Middle frontal gyrus (tissue), 1 donor: ENCODE data around the gene CSRP3.

ENCODE experiments used
- DNase-seq: peaks from one replicate; pipeline ENCODE4 v3.0.0-alpha.2; 2015; ENCODE audit warnings: low spot score; ENCODE audit errors: extremely low spot score

The CSRP3 gene

DNA sequence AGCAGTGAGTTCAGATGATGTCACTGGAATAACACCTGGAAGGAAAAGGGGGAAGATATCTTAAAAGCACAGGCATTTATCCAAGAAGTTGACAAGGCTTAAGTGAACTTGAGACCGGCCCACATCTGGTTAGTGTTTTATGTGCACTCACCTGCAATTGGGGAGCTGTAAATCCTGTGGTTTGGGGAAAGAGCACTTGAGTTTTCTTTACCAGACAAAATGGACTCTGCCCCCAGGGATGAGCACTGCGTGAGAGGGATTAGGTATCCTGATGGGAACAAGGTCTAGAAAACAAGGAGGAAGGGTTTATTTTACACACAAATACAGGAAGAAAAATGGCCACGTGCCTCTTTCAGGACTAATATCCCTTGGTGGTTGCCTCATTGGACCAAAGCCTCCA, 23.8 kb upstream of the CSRP3 start:
- no peak for DNase-seq

DNA sequence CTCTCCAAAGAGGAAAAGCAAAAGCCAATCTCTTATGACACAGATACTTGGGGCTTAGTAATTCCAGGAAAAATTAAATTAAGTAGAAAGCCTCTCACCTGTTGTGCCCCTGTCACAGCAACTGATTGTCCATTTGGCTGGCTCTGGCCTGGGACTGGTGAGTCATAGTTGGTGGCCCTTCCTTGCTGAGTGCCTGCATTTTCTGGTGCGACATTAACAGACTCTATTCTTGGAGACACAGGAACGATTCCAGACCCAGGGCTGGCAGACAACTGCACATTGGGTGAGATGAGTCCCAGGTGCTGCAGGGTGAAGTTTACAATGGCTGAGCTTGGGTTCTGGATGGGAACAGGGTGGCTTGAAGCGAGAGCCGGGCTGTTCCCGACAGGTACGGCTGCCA, 23.3 kb upstream of the CSRP3 start:
- DNase-seq: no peak

DNA sequence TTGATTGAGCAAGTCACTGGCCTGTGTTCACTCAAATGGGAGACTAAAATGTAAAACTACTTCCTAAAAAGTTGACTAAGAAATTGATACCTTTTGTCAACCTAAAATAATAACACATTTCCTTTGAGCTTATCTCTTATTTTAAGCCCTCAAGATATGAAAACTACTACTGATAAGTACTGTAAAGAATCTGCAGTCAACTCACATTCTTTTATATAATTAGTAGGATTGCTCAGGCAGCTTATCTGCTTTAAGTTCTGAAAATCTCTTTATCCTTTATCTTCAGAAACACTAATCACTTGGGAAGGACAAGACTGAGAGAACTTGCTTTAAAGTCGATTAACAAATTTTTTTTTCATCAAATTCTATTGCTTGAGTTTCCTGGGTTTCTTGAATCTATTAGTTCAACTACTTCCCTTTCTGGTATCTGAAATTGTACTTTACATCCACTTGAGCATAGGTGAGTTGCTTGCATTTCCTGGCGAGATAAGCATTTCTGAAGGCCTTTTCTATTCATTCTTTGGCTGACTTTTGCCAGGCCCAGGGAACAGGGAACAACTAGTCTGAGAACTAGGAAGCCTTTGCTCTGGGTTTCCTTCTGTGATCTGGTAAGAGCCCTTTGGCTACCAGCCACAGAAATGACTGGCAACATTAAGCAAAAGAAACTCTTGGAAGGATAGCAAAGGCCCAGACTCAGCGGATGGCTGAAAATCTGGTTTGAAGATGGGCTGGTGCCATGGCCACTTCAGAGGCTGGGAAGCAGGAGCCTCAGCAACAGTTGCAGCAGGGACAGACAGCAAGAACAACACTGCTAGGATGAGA, 19.3 kb upstream of the CSRP3 start:
- no peak for DNase-seq

DNA sequence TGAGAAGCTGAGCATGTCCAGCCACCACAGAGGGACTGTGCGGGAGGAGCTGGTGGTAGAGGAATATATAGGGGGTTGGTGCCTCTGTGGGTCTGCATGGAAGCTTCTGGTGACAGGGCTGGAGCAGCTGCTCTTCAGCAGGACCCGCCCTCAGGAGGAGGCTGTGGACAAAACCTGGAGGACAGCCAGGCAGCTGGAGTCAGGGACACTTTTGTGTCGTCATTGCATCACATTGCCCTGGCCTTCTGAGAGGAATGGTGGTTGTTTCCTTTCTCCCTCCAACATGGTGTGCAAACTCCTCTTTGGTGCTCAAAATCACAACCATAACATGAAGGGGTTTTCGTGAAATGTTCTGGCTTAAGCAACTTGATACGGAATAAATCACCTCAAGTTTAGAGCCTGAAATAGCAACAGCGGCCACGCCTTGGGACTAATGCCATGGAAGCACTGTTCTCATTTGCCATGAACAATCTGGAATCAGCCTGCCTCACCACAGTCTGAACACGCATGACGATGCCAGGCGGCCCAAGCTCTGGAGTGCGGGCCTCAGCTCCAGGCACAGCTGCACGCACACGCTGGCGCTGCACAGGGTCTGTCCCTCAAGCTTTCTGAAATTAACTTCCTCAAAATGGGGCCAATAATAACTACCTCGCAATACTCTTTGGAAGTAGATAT, 17.1 kb upstream of the CSRP3 start:
- DNase-seq: no peak

DNA sequence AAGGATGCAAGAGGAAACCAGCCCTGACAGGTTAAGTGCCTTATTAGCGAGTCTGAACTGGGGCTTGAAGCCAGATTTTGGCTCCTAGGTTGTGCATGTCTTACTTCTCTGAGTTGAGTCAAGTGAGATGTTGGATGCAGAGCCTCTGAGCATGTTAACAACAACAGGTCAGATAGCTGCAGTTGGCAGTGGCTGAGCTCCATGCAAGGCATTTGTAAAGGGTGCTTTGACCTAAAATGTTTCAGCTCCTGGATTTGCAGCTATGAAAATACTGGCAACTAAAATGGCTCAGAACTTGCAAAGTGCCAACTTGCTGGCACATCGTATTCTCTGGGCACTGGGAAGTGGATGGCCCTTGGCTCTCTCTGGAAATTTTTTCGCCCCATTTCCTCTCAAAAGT, 16.4 kb upstream of the CSRP3 start:
- DNase-seq: peak; percentile 12

DNA sequence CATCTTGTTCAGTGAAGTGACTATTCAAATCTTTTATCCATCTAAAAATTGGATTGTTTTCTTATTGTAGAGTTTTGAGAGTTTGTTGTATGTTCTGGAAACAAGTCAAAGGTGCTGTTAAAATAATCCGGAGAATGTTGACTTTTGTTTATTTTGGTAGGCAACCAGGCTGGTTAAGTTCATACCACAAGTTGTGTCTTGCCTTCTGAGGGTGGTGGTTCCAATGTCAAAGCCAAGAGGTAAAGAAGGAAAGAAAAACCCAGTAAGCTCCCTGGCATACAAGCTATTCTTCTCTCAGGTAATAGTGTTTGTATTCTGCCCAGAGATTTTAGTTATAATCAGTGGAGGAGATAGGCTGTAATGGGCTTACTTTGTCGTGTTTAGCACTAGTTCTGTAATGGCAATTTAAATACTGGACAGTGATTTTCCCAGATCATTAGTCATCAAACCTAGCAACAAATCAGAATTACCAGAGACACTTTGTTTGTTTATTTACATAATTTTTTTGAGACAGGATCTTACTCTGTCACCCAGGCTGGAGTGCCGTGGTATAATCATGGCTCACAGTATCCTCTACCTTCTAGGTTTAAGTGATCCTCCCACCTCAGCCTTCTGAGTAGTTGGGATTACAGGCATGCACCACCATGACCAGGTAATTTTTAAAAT, 15.1 kb upstream of the CSRP3 start:
- DNase-seq: no peak

DNA sequence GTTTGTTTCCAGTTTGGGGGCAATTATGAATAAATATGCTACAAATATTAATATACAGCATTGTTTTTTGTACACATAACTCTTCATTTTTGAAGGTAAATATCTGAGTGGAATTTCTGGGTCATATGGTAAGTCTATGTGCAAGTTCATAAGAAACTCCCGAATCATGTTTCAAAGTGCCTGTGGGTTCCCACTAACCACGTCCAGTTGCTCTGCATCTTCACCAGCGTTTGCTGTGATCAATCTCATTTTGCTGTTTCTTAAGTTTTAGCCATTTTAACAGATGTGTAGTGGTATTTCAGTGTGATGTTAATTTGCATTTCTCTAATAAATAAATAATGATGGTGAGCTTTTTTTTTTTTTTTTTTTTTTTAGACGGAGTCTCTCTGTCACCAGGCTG, 14.2 kb upstream of the CSRP3 start:
- DNase-seq: no peak

DNA sequence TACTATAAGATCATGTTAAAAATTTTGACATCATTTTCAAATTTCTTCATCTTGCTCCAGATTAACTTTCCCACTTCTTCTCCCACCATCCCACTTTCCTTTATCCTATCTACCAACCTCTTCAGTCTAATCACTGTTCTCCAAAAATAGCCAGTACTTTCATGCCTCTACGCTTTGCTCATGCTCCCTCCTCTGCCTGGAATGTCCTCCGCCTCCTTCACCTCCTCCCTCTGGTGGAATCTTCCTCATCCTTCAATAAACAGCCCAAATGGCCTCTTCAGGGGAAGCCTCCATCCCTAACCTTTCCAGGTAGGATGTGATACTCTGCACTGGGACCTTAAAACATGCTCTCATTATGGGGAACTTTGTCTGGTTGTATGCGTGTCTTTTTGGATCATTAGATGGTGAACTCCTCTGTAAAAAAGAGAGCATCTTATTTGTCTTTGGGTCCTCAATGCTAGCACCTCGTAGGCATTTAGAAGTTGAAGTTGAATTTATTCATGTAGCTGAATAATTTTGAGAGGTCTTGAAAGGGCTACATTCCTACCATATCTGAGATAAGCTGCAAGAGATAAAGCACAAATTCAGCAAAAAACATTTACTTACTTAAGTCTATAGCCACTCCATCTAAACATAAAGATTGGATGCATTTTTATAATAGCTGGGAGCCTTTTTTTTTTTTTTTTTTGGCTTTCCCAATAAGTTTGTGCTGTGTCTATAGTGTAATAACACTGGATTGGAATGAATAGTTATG, 8.0 kb upstream of the CSRP3 start:
- DNase-seq: no peak

DNA sequence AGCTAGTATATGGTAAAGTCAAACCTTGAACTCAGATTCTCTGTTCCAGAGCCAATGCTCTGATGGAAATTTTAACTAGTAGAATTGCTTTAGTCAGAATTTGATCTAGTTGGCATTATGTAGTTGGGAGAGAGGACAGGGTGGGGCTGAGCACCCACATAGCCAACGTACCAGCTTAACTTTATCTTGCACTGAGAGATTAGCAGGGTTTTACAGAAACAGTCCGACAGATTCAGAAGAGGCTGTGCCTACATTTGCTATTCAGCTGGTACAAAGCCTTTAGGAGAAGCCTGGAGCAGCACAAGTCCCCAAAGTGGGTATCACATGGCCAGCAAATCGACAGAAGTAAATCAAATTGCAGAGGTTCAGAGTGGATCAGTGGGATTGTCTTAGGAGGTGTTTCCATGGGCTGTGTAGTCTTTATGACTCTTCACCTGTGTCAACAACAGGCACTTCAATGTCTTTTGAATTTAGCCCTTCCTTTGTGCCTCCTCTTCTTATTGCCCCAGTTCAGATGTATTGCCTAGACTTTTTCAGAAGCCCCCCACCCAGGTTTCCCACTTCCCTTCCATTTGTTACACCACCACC, 7.3 kb upstream of the CSRP3 start:
- DNase-seq: no peak

DNA sequence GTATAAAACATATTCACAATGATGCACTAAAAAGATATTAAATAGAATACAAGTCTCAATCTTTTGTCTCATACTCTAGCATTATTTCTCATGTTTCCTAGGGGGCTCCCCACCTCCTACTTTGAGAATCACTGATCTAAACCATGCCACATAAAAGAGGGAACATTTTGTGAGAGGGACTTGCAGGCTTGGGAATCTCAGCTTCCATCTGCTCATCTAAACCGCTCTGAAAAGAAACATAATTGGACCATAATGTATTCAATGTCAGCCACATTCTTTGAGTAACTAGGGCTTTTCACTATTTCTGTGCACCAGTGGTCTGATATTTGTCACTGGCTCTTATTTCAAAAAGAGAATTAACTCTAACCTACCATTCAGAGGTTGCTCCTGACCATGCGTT, 6.4 kb upstream of the CSRP3 start:
- no peak for DNase-seq

DNA sequence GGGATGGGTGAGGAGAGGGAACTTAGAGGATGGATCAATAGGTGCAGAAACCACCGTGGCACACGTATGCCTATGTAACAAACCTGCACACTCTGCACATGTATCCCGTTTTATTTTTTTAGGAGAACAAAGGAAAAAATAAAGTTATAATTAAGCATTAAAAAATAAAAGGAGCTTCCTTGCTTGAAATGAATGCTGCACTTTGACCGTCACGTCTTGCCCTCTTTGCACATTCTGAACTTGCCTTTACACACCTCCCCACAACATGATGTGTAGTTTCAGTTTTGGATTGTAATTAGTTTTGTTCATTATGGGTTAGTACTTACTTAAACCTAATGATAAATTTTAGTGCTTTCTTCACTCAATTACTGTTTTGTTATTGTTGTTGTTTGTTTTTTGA, 3.1 kb upstream of the CSRP3 start:
- no peak for DNase-seq

DNA sequence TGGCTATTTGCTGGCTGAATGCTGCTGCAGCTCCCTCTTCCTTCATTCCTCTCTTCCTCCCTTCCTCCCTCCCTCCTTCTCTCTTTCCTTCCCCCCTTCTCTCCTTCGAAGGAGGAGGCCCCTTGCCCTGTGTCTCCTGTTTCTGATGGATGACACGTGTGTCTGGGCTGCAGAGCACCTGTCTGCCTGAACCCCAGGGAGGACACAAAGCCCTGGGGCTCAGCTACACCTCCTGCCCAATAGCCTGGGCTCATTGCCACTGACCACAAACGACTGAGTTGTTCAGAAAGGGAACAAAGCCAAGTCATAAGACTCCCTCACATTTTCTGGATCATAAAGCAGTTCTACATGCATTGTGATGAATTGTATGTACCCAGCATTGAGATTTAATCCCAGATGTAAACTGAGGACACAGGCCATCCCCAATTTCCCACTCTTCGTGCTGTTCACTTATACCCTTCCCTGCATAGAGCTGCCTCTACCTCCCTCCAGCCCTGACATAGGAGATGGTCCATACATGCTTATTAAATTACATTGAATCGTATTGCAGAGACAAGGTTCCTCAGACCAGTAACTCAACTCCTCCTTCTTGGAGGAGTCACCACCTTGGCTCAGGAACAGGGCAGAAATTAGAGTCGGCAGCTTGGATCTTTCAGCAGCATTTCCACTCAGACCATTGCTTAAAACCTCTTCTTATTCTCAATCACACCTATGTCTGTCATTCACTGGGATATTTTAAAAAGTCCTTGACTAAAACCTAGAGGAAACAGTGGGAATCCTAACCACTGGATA, 1.2 kb downstream of the CSRP3 start:
- no peak for DNase-seq

DNA sequence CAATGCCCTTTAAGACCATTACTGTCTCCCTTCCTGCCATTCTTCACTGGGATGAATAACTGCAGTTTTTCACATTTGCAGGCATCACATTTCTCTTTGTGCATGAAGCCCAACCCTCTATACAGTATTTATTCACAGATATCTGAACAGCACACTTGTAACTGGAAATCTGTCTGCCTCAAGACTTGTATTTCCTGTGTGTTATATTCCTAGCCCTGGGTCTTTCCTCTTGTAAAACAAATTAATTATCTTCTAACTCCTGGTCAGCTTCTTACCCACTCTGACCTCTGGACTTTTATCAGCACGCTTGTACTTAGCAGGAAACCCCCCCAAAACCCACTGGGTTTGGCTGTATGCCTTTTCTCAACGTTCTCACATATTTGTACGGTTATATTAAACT, 2.0 kb downstream of the CSRP3 start:
- no peak for DNase-seq

DNA sequence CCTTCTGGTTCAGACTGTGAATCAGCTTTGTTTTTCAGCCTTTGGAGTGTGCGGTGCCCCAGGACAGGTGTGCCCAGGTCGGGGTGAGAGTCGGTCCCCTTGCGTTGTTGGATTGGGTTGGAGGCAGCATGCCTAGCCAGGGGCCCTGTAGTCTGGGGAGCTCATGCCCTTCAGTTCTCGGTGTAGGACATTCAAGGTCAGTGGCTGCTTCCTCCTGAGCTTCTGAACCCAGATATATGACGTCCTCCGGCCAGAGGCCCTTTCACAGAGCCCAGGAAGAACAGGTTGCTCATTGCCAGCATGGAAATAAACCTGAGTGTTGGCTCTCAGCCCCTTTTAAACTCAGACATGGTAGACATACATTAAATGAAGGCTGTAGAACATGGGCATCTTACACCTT, 2.7 kb downstream of the CSRP3 start:
- DNase-seq: no peak

DNA sequence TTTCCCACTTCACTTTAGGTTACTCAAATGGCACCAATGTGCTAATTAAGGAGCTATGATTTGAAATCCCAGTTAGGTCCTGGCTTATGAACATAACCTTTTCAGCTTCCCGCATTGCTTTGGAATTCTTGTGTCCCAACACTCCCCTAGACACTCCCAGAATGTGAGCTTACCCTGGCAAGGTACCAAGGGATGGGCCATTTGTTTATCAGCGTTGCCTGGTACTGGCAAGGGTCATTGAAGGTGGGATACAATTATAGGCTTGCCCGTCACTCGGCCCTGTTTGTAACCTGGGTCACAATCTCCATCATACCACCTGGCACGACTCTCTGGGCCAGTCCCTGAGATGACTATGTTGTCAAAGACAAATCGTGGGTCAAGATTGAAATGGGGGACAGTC, 5.4 kb downstream of the CSRP3 start:
- no peak for DNase-seq

DNA sequence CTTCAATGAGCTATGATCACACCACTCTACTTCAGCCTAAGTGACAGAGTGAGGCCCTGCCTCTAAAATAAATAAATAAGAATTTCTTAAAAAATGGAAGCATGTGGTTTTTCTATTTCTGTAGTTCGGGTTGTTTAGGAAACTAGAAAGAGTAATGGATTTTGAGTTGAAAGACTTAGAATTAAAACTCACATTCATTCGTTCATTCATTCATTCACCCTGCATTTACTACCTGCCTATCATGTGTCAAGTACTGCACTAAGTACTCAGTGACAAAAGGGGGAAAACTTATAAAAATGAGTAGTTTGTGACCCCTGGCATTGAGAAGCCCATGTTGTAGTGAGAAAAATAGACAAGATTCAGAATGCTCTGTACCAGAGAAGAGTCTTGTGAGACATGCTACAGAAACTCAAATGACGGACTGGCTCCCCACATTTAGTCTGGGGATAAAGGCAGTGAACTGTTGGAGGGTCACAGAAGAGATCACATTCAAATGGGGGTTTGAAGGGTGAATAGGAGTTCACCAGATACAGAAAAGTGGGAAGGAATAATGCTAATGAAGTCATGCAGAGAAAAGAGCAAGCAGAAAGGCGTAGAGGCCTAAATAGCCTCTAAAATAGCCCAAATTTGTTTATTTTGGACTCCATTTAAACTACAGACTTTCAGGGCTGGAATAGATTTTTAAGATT, 7.0 kb downstream of the CSRP3 start:
- no peak for DNase-seq

DNA sequence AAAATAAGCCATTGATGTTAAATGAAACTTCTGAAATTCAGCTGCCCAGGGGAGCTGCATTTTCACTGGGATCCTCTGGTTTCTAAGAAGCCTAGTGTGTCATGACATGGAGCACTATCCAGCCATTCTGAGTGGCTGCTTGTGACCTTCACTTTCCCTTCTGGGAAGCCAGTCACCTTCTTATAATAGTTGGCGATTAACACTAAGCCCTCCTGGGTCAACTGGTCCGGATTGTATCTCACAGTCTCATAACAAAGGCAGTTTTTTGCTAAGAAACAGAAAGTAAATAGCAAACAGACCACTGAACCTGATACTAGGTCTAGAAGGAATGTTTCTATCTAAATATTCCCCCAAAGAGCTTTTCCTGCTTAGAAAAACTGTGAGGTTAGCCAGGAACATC, 7.9 kb downstream of the CSRP3 start:
- DNase-seq: no peak

DNA sequence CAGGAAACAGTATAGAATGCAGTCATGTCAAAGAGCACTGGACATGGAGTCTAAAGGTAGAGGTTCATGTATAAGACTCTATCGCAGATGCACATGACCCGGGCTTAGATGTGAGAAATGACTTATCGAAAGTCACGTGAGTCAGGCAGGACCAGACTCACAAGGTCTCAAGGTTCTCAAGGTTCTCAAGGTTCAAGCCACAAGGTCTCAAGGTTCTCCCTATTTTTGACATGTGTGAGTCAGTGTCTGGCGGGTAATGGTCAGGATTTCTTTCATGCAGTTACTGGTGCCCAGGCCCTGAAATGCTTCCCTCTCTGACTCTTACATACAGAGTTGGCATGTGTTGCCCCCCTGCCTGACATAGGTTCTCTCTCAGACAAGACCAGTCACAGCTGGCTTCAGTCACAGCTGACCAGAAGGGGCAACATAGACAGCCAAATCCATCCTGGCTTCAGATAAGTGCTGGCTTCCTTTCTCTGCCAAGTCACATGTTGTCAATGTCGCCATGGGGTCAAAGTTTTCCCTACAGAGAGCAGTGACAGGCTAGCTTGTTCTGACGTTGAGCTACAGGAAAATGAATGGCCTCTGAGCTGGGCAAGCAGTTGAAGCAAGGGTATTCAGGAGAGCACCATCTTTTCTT, 10.1 kb downstream of the CSRP3 start:
- no peak for DNase-seq

DNA sequence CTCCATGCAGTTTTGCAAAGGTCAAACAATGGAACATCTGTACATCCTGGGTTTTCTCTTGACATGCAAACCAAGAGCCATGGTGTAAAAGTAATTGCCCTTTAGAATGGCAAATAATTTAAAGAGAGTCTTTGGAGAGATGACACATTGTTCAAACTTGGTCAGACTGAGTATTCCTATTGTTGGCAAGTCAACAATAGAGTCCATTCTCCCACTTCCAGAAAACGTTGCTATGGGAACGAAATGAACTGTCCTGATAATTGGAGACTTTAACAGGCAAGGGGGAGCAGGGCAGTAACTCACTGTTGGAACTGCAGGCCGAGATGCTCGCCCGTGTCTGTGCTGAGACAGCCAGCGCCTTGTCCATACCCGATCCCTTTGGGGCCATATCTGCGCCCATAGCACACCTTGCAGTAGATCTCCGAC, 13.9 kb downstream of the CSRP3 start:
- peak; percentile 13 for DNase-seq
